ENCODE measurements around the gene GRK5.

Gene GRK5

DNA sequence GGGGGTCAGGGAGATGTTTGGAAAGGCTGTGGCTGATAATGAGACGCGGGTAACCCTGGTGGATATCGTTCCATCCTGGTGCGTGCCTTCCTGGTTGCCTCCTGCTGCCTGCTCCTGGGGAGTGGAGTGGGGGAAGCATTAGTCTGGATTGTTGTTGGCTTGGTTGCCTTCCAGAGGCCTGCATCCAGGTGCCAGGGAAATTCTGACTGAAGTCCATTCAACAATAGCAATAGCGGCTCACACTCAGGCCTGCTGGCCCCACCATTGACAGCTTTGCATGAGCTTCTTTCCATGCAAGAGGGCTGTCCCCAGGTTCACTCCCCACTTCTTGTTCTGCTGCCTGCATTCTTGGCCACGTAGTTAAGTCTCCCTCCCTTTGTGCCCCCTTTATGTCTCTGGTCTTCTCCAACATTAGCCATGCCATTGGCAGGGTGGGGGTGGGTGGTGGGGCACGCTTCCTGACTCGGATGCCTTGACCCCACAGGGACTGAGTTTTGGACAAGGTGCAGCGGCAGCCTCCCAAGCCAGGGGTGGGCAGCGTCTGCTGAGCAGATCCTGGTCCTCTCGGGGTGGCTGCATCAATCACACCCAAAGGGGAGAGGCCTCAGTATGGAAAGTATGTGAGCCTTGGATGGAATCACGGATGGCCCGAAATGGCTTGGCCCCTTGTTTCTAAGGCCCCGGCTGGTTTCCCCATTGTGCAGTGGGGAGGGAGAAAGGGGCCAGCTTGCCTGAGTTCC is 150.2 kb downstream of the GRK5 start:
- Histone ChIP-seq H3K79me2 (ENCODE audit: insufficient read depth, low read length) (no peaks in the 10 kb centered on the region), H3K4me3 (ENCODE audit: insufficient read depth, low read length, poor library complexity, severe bottlenecking) (no peak overlapping the region), H3K4me2 (ENCODE audit: low read depth, low read length, poor library complexity, severe bottlenecking) (no peak overlapping the region), H3F3A (ENCODE audit: insufficient read depth) (no peaks in the 10 kb centered on the region), H3K9me2 (replicated peaks; ENCODE audit: insufficient read depth, low read length) (no peaks in the 10 kb centered on the region), H4K20me1 (ENCODE audit: low read depth, low read length) (no peaks in the 10 kb centered on the region), H3K9me3 (ENCODE audit: insufficient read depth, low read length) (peaks cover 14% of the 10 kb centered on the region; the same call in 1 of the 2 replicates), H3K36me3 (ENCODE audit: low read length) (peaks cover 10% of the 10 kb centered on the region; the same call in 1 of the 2 replicates), H3K9ac (ENCODE audit: low read length) (no peak overlapping the region), H3K27ac (ENCODE audit: low read depth, low read length) (no peak overlapping the region), H3K27me3 (ENCODE audit: low read length) (no peaks in the 10 kb centered on the region), H2AFZ (ENCODE audit: low read depth, low read length, severe bottlenecking) (no peak overlapping the region)
- TF ChIP-seq, protein P1, sequence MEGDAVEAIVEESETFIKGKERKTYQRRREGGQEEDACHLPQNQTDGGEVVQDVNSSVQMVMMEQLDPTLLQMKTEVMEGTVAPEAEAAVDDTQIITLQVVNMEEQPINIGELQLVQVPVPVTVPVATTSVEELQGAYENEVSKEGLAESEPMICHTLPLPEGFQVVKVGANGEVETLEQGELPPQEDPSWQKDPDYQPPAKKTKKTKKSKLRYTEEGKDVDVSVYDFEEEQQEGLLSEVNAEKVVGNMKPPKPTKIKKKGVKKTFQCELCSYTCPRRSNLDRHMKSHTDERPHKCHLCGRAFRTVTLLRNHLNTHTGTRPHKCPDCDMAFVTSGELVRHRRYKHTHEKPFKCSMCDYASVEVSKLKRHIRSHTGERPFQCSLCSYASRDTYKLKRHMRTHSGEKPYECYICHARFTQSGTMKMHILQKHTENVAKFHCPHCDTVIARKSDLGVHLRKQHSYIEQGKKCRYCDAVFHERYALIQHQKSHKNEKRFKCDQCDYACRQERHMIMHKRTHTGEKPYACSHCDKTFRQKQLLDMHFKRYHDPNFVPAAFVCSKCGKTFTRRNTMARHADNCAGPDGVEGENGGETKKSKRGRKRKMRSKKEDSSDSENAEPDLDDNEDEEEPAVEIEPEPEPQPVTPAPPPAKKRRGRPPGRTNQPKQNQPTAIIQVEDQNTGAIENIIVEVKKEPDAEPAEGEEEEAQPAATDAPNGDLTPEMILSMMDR (IDR thresholded peaks at IDR 0.05; ENCODE audit: insufficient read depth, low read length, poor library complexity, severe bottlenecking) = no peak
- TF ChIP-seq EZH2phosphoT487 (conservative IDR thresholded peaks at IDR 0.05; ENCODE audit: low read length) = no peak

DNA sequence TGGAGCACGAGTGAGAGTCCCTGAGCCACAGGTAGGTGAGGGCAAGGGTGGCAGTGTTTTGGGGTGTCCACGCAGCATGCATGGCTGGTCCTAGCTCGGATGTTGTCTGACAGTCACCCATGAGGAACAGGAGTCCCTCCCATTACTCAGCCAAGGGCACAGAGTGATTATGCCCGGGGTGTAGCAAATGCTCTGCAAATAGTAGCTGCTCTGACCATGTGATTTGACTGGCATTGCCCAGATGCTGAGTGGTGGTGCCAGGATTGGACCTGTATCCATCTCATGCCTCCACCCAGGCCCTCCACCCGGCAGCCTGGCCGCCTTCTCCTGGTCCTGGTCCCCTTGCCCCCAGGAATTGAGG is 150.8 kb downstream of the GRK5 start:
- no peaks in the 10 kb centered on the region for H3K9me2 ChIP-seq (replicated peaks; ENCODE audit: insufficient read depth, low read length)
- no peaks in the 10 kb centered on the region for H4K20me1 ChIP-seq (ENCODE audit: low read depth, low read length)
- H3K36me3 ChIP-seq (ENCODE audit: low read length) = peaks cover 10% of the 10 kb centered on the region; the same call in 1 of the 2 replicates
- no peak overlapping the region for H3K4me2 ChIP-seq (ENCODE audit: low read depth, low read length, poor library complexity, severe bottlenecking)
- H3K9me3 ChIP-seq (ENCODE audit: insufficient read depth, low read length) = peaks cover 14% of the 10 kb centered on the region; the same call in 1 of the 2 replicates
- H3K27me3 ChIP-seq (ENCODE audit: low read length) = no peaks in the 10 kb centered on the region
- TF ChIP-seq, protein P1 (IDR thresholded peaks at IDR 0.05; ENCODE audit: insufficient read depth, low read length, poor library complexity, severe bottlenecking) = no peak
- no peak for TF ChIP-seq EZH2phosphoT487 (conservative IDR thresholded peaks at IDR 0.05; ENCODE audit: low read length)
- no peak overlapping the region for H2AFZ ChIP-seq (ENCODE audit: low read depth, low read length, severe bottlenecking)
- H3K4me3 ChIP-seq (ENCODE audit: insufficient read depth, low read length, poor library complexity, severe bottlenecking) = no peak overlapping the region
- no peaks in the 10 kb centered on the region for H3K79me2 ChIP-seq (ENCODE audit: insufficient read depth, low read length)
- no peak overlapping the region for H3K27ac ChIP-seq (ENCODE audit: low read depth, low read length)
- no peak overlapping the region for H3K9ac ChIP-seq (ENCODE audit: low read length)
- H3F3A ChIP-seq (ENCODE audit: insufficient read depth) = no peaks in the 10 kb centered on the region

DNA sequence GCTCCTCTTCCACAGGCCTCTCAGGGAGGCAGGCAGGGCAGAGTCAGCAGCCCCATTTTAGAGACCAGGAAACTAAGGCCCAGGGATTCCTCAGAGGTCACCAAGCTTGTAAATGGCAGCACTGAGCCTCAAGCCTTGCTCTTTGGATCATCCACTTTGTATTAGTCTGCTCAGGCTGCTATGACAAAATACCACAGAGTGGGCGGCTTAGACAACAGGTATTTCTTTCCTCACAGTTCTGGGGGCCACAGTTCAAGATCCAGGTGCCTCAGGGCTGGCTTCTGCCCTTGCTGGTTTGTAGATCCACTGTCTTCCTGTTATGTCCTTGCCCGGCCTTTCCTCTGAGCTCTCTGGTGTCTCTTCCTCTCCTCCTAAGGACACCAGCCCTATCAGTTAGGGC is 151.2 kb downstream of the GRK5 start:
- no peak overlapping the region for H3K4me3 ChIP-seq (ENCODE audit: insufficient read depth, low read length, poor library complexity, severe bottlenecking)
- no peaks in the 10 kb centered on the region for H4K20me1 ChIP-seq (ENCODE audit: low read depth, low read length)
- TF ChIP-seq, protein P1 (IDR thresholded peaks at IDR 0.05; ENCODE audit: insufficient read depth, low read length, poor library complexity, severe bottlenecking) = no peak
- TF ChIP-seq EZH2phosphoT487 (conservative IDR thresholded peaks at IDR 0.05; ENCODE audit: low read length) = no peak
- peaks cover 10% of the 10 kb centered on the region; the same call in 1 of the 2 replicates for H3K36me3 ChIP-seq (ENCODE audit: low read length)
- no peaks in the 10 kb centered on the region for H3K9me2 ChIP-seq (replicated peaks; ENCODE audit: insufficient read depth, low read length)
- H3K9ac ChIP-seq (ENCODE audit: low read length) = no peak overlapping the region
- no peak overlapping the region for H3K27ac ChIP-seq (ENCODE audit: low read depth, low read length)
- no peak overlapping the region for H2AFZ ChIP-seq (ENCODE audit: low read depth, low read length, severe bottlenecking)
- H3K4me2 ChIP-seq (ENCODE audit: low read depth, low read length, poor library complexity, severe bottlenecking) = no peak overlapping the region
- H3K79me2 ChIP-seq (ENCODE audit: insufficient read depth, low read length) = no peaks in the 10 kb centered on the region
- no peaks in the 10 kb centered on the region for H3K27me3 ChIP-seq (ENCODE audit: low read length)
- H3K9me3 ChIP-seq (ENCODE audit: insufficient read depth, low read length) = peaks cover 14% of the 10 kb centered on the region; the same call in 1 of the 2 replicates
- no peaks in the 10 kb centered on the region for H3F3A ChIP-seq (ENCODE audit: insufficient read depth)
